Measurements from ENCODE around the gene ABCA9. TPM values are rescaled to one million over a fixed set of nuclear protein-coding genes. Genes with fewer than 3 reads are reported as not detected.
"Not testable (repeated sequence)": the region's sequence is repeated elsewhere in the genome, so short reads cannot be mapped to it uniquely, and the experiment has no call there.

ABCA9 gene
- total and polyA plus RNA-seq, 8 donors: 2.4 to 11.0 (median 7.6) TPM

DNA sequence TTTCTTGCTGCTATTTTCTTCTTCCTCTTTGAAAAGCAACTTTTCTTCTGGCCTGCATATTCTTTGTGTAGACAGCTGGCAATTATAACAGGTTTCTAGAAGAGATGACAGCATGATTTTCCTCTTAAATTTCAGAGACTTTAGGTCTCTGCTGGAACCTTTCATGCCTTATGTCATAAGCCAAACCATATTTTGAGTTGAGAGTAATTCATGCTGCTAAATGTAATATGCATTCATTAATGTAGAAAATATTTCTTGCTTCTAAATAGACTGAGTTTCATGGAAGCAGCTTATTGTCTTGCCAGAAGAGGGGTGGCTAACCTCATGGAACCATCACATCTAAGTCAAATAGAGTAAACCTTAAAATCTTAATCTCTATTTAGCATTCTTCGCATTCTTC lies 25.9 kb upstream of the ABCA9 start:
- peaks cover 0 to 6% of the 10 kb centered on the region in 2 donors for H3K36me3 ChIP-seq

DNA sequence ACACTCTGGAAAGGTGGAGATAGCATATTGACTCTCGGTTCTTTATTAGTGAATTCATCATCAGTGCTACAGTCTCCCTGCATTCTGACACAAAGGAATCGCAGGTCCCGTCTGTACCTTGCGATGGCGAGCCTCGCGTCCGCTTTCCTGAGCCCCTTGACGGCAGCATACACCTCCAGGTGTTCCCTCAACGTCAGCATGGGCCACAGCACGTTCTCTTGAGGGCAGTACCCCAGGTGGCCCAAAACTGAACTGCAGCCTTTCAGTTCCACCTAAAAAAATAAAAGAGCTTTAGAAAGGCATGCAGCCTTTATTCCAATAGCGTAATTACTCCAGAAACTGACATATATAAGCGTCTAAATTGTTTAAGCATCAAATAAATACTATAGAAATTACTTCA lies 24.2 kb upstream of the ABCA9 start:
- H3K4me1 ChIP-seq: no peaks in the 10 kb centered on the region
- H3K4me3 ChIP-seq: no peak overlapping the region
- ATAC-seq: no peak
- H3K27ac ChIP-seq: no peak overlapping the region
- TF ChIP-seq, protein P1, sequence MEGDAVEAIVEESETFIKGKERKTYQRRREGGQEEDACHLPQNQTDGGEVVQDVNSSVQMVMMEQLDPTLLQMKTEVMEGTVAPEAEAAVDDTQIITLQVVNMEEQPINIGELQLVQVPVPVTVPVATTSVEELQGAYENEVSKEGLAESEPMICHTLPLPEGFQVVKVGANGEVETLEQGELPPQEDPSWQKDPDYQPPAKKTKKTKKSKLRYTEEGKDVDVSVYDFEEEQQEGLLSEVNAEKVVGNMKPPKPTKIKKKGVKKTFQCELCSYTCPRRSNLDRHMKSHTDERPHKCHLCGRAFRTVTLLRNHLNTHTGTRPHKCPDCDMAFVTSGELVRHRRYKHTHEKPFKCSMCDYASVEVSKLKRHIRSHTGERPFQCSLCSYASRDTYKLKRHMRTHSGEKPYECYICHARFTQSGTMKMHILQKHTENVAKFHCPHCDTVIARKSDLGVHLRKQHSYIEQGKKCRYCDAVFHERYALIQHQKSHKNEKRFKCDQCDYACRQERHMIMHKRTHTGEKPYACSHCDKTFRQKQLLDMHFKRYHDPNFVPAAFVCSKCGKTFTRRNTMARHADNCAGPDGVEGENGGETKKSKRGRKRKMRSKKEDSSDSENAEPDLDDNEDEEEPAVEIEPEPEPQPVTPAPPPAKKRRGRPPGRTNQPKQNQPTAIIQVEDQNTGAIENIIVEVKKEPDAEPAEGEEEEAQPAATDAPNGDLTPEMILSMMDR (IDR thresholded peaks at IDR 0.05): no peak
- DNase-seq: no peak
- H3K9me3 ChIP-seq: peaks cover 0 to 11% of the 10 kb centered on the region in 2 donors
- intact Hi-C loops (cut with DNase I): no loop called here
- no peaks in the 10 kb centered on the region for H3K27me3 ChIP-seq
- H3K36me3 ChIP-seq: peaks cover 0 to 6% of the 10 kb centered on the region in 2 donors

More for the DNA sequence above, 25.9 kb upstream of the ABCA9 start:
- Histone ChIP-seq H3K4me1 (no peaks in the 10 kb centered on the region), H3K27ac (no peak overlapping the region), H3K9me3 (peaks cover 0 to 11% of the 10 kb centered on the region in 2 donors), H3K4me3 (no peak overlapping the region), H3K27me3 (no peaks in the 10 kb centered on the region)
- DNase-seq (no peak), ATAC-seq (no peak)
- TF ChIP-seq, protein P1 (IDR thresholded peaks at IDR 0.05): no peak
- intact Hi-C loops (cut with DNase I): no loop called here

DNA sequence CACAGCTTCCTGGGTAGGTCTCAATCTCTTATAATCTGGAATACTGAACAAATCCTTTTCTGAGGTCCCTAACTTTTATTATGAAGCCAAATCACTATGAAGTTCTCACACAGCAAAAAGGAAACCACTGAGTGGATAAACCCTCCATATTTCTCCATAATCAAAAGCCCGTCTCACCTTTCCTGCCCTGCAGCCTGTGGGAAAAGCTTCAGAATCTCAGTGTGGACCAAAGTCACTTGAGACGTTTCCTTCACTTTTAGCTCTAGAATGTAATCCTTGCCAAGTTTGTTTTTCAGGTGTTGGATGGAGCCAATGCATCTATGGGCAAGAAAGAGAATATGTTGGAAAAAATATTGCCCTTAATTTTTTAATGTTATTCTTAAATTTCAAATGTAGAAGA lies 22.0 kb upstream of the ABCA9 start:
- no peak overlapping the region for H3K4me3 ChIP-seq
- no peak for DNase-seq
- ATAC-seq: no peak

DNA sequence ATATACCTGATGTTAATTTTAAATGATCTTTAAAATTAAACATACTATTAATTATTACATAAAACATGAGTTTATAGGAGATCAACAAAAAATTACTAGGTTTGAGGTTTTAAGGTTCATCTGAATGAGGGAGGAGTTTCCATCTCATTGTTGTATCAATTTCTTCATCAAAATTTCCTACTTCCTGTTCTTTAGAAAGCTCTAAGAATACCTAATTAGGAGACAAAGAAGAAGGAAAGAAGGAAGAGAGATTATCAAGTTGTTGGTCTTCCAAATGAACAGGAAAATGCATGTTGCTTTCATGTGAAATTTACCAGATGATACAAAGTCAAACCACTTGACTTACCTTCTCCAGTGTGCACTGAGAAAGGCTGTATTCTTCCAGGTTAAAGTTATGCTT lies 18.1 kb upstream of the ABCA9 start:
- ATAC-seq (no peak), DNase-seq (no peak)
- TF ChIP-seq, protein P1 (IDR thresholded peaks at IDR 0.05): no peak
- Histone ChIP-seq H3K9me3 (peaks cover 0 to 11% of the 10 kb centered on the region in 2 donors), H3K27me3 (no peaks in the 10 kb centered on the region), H3K36me3 (peaks cover 0 to 6% of the 10 kb centered on the region in 2 donors), H3K4me1 (no peaks in the 10 kb centered on the region), H3K4me3 (no peak overlapping the region), H3K27ac (no peak overlapping the region)
- intact Hi-C loops (cut with DNase I): no loop called here

More for the DNA sequence above, 22.0 kb upstream of the ABCA9 start:
- TF ChIP-seq, protein P1 (IDR thresholded peaks at IDR 0.05): no peak
- Histone ChIP-seq H3K27ac (no peak overlapping the region), H3K9me3 (peaks cover 0 to 11% of the 10 kb centered on the region in 2 donors), H3K4me1 (no peaks in the 10 kb centered on the region), H3K27me3 (no peaks in the 10 kb centered on the region), H3K36me3 (peaks cover 0 to 6% of the 10 kb centered on the region in 2 donors)
- intact Hi-C loops (cut with DNase I): no loop called here

DNA sequence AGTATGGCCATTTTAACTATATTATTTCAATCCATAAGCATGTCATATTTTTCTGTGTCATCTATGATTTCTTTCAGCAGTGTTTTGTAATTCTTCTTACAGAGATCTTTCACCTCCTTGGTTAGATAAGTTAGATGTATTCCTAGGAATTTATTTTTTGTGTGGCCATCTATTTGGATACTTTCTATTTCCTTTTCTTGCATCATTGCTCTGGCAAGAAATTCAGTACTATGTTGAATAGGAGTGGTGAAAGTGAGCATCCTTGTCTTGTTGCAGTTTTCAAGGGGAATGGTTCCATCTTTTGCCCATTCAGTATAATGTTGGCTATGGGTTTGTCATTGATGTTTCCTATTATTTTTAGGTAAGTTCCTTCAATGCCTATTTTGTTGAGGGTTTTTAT lies 15.1 kb upstream of the ABCA9 start:
- ATAC-seq: no peak
- H3K4me1 ChIP-seq: no peaks in the 10 kb centered on the region

DNA sequence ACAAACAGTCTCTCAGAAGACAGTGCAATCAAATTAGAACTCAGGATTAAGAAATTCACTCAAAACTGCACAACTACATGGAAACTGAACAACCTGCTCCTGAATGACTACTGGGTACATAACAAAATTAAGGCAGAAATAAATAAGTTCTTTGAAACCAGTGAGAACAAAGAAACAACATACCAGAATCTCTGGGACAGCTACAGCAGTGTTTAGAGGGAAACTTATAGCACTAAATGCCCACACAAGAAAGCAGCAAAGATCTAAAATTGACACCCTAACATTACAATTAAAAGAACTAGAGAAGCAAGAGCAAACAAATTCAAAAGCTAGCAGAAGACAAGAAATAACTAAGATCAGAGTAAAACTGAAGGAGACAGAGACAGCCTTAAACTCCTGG lies 12.7 kb upstream of the ABCA9 start:
- intact Hi-C loops (cut with DNase I); H3K27me3 ChIP-seq; H3K4me3 ChIP-seq; H3K27ac ChIP-seq; H3K9me3 ChIP-seq; H3K4me1 ChIP-seq; DNase-seq; H3K36me3 ChIP-seq; ATAC-seq: not testable (repeated sequence)

More for the DNA sequence above, 15.1 kb upstream of the ABCA9 start:
- Histone ChIP-seq H3K36me3 (no peaks in the 10 kb centered on the region), H3K9me3 (no peaks in the 10 kb centered on the region), H3K27ac (no peak overlapping the region), H3K27me3 (no peaks in the 10 kb centered on the region), H3K4me3 (no peak overlapping the region)
- intact Hi-C loops (cut with DNase I): no loop called here
- DNase-seq: no peak
- TF ChIP-seq, protein P1 (IDR thresholded peaks at IDR 0.05): no peak

DNA sequence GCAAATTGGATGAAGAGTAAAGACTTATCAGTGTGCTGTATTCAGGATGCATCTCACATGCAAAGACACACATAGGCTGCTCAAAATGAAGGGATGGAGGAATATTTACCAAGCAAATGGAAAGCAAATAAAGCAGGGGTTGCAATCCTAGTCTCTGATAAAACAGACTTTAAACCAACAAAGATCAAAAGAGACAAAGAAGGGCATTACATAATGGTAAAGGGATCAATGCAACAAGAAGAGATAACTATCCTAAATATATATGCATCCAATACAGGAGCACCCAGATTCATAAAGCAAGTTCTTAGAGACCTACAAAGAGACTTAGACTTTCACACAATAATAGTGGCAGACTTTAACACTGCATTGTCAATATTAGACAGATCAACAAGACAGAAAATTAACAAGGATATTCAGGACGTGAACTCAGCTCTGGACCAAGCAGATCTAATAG lies 12.1 kb upstream of the ABCA9 start:
- H3K9me3 ChIP-seq; H3K4me1 ChIP-seq; H3K27me3 ChIP-seq; ATAC-seq; intact Hi-C loops (cut with DNase I); H3K36me3 ChIP-seq; H3K27ac ChIP-seq; H3K4me3 ChIP-seq; DNase-seq: not testable (repeated sequence)

DNA sequence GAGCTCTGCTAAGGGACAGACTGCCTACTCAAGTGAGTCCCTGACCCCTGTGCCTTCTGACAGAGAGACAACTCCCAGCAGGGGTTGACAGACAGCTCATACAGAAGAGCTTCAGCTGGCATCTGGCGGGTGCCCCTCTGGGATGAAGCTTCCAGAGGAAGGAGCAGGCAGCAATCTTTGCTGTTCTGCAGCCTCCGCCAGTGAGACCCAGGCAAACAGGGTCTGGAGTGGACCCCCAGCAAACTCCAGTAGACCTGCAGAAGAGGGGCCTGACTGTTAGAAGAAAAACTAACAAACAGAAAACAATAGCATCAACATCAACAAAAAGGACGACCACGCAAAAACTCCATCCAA lies 10.5 kb upstream of the ABCA9 start:
- H3K27me3 ChIP-seq; H3K27ac ChIP-seq; H3K36me3 ChIP-seq; DNase-seq; H3K9me3 ChIP-seq; ATAC-seq; H3K4me3 ChIP-seq; H3K4me1 ChIP-seq; intact Hi-C loops (cut with DNase I): not testable (repeated sequence)
